ENCODE measurements around the gene ROR1. TPM values are rescaled to one million over a fixed set of nuclear protein-coding genes. Genes with fewer than 3 reads are reported as not detected.

The ROR1 gene
- total RNA-seq, result 3.3 and 3.6 TPM in 2 replicates

DNA sequence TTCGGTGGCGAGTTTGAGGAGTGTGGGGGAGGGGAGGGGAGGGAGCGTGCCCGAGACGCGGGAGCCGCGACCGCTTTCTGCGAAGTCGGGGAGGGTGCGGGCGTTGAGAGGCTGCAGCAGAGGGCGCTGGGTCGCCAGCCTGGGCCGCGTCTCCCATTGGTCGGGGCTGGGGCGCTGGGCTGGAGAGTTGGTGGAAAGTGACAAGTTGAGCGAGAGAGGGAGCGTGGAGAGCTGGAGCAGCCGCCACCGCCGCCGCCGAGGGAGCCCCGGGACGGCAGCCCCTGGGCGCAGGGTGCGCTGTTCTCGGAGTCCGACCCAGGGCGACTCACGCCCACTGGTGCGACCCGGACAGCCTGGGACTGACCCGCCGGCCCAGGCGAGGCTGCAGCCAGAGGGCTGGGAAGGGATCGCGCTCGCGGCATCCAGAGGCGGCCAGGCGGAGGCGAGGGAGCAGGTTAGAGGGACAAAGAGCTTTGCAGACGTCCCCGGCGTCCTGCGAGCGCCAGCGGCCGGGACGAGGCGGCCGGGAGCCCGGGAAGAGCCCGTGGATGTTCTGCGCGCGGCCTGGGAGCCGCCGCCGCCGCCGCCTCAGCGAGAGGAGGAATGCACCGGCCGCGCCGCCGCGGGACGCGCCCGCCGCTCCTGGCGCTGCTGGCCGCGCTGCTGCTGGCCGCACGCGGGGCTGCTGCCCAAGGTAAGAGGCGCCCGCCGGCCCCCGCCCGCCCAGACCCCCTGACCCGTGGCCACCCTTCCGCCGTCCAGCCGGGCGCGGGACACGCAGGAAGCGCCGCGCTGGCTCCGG, at the start of gene ROR1:
TSS of gene ROR1 (plus strand) at position 203 of the 802 bp plus-strand sequence.

GRCh38 chr1:64203420-64203819, 429.6 kb downstream of the ROR1 start, which contains the start of gene UBE2U:
UBE2U (plus strand) TSS chr1:64203623; CDS start chr1:64204051, 428 bp downstream.

Small RNA genes within 50 kb of the gene (small RNA-seq; reads per million reads assigned to genes)
- gene RF00019 (not detected), gene RNU6-809P (not detected)

Other genes starting within 250 kb of the ROR1 start
- 21.2 and 23.2 TPM in 2 replicates for gene PGM1, start 180.6 kb upstream of the ROR1 start, total RNA-seq